Rectal smooth muscle tissue (tissue), 1 donor: ENCODE data around the gene HERC5.

Experiments used
- H3K27ac ChIP-seq: one replicate; pipeline ENCODE4 v1.7.0; 2013; ENCODE audit warnings: low read depth, low read length, inconsistent platforms
- H3K27me3 ChIP-seq: one replicate; pipeline ENCODE4 v1.7.0; 2013; ENCODE audit warnings: low read length; ENCODE audit not compliant: control insufficient read depth, insufficient read depth
- H3K36me3 ChIP-seq: one replicate; pipeline ENCODE4 v1.7.0; 2013; ENCODE audit warnings: low read length; ENCODE audit not compliant: control insufficient read depth, insufficient read depth
- H3K4me1 ChIP-seq: one replicate; pipeline ENCODE4 v1.7.0; 2013; ENCODE audit warnings: low read length; ENCODE audit not compliant: control insufficient read depth, insufficient read depth
- H3K4me3 ChIP-seq: one replicate; pipeline ENCODE4 v1.7.0; 2013; ENCODE audit warnings: low read length
- H3K9ac ChIP-seq: one replicate; pipeline ENCODE4 v1.7.0; 2013; ENCODE audit warnings: low read length

HERC5 gene

DNA sequence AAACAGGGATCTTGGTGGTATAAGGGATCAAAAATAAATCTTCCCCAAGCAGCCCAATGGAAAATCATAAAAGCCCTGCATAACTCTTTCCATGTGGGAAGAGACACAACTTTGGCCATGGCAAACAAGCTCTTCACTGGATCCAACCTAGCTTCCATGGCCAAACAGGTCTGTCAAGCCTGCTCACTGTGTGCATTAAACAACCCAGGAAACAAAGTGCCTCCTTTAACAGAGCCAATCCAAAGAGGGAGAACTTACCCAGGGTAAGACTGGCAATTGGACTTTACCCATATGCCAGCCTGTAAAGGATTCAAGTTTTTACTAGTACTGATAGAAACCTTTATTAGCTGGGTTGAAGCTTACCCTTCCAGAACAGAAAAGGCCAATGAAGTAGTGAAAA, 7.6 kb upstream of the HERC5 start:
- H3K27me3 ChIP-seq = no peaks in the 10 kb centered on the region
- H3K27ac ChIP-seq = no peak overlapping the region
- no peaks in the 10 kb centered on the region for H3K36me3 ChIP-seq
- H3K9ac ChIP-seq = no peak overlapping the region
- no peaks in the 10 kb centered on the region for H3K4me1 ChIP-seq
- H3K4me3 ChIP-seq = no peak overlapping the region

DNA sequence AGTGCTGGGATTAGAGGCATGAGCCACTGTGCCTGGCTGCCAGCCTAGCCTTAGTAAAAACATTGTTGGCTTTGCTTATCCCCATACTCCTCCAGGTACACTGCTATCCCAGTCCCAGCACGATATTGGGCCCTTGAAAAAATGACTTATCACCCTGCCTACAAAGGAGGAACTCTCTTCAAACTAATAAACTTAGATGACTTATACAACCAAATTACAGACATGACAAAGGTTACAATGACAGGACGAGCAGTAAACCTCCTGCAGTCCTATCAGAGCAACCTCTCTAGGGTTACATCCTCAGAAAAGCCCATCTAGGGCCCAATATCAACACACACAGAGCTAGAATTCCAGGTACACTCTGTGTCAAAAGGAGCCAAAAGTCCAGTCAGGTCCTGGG, 5.7 kb upstream of the HERC5 start:
- no peak overlapping the region for H3K27ac ChIP-seq
- H3K36me3 ChIP-seq = no peaks in the 10 kb centered on the region
- no peak overlapping the region for H3K9ac ChIP-seq
- H3K4me1 ChIP-seq = no peaks in the 10 kb centered on the region
- H3K27me3 ChIP-seq = no peaks in the 10 kb centered on the region
- no peak overlapping the region for H3K4me3 ChIP-seq

DNA sequence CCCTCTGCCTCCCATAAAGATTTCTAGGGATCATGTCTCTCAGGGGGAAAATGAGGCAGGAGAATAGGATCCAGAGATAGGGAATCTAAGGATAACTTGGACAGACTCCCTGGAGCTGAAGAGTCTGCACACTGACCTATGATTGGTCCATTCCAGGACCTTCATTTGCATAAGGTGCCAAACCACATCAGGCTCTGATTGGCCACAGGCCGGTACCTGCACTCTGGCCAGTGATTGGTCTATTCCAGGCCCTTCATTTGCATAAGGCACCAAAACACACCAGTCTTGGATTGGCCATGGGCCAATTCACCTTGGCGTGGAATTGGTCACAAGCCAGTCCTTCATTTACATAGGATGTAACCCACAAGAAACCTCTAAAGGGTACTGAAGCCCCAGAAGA, 4.0 kb upstream of the HERC5 start:
- H3K9ac ChIP-seq = no peak overlapping the region
- no peaks in the 10 kb centered on the region for H3K36me3 ChIP-seq
- H3K4me1 ChIP-seq = no peaks in the 10 kb centered on the region
- H3K27me3 ChIP-seq = no peaks in the 10 kb centered on the region
- H3K4me3 ChIP-seq = no peak overlapping the region
- no peak overlapping the region for H3K27ac ChIP-seq

DNA sequence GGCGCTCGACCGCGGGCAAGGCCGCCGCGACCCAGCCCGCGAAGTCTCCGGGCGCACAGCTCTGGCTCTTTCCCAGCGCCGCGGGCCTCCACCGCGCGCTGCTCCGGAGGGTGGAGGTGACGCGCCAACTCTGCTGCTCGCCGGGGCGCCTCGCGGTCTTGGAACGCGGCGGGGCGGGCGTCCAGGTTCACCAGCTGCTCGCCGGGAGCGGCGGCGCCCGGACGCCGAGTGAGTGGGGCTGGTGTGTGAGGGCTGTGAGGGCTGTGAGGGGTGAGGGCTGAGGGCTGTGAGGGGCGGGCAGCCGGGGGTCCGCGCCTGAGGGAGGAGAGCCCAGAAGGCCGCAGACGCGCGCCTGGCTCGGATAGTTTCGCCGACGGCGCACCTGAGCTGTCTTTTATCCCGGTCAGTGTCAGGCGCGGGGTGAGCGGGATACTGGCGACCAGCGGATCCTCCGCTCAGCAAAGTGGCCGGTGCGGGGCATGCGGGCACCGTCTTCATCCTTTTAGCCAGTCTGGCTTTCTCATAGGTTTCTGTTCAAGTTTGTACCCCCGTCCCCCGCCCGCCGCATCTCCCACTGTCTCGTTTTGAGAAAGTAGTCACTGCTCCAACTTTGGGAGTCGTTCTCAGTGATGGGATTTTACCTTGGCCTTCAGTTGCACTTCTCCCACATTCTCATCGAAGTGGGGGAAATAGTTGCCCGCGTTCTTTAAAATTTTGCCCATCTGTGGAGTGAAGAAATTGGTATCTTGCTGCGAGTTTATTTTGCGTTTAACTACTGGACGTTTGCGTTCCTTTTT, 586 bp downstream of the HERC5 start:
- no peak overlapping the region for H3K9ac ChIP-seq
- peak overlapping the region; percentile 56 for H3K27ac ChIP-seq
- H3K36me3 ChIP-seq = peaks cover 3% of the 10 kb centered on the region
- H3K4me1 ChIP-seq = no peaks in the 10 kb centered on the region
- peak overlapping the region; percentile 82 for H3K4me3 ChIP-seq
- H3K27me3 ChIP-seq = no peaks in the 10 kb centered on the region

DNA sequence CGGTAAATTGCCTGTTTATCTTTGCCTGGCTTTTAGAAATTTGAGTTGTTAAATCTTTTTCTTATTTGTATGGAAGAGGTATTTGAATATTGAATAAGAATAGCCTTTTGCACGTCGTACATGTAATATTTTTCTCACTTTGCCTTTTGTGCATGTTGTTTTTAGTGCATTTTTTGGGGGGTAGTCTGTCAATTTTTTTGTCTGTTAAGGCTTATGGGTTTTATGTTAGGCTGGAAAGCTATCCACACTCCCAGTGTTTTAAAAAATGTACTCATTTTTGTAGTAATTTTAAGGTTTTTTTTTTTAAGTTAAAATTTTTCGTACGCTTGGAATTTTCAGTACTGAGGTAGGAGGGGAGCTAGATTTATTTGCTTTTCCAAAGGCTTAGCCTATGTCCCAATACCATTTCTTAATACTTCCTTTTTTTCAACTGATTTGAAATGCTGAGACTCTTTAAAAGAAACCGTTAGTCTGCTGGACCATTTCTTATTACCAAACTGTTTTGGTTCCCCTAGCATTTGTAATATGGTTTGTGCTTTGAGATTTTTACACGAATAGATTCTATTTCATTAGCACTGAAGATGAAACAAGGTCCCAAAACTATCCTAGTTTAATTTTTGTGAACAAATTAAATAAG, 1.3 kb downstream of the HERC5 start:
- Histone ChIP-seq H3K4me1 (no peaks in the 10 kb centered on the region), H3K4me3 (no peak overlapping the region), H3K27ac (peak overlapping the region; percentile 56), H3K9ac (no peak overlapping the region), H3K27me3 (no peaks in the 10 kb centered on the region), H3K36me3 (peaks cover 3% of the 10 kb centered on the region)

DNA sequence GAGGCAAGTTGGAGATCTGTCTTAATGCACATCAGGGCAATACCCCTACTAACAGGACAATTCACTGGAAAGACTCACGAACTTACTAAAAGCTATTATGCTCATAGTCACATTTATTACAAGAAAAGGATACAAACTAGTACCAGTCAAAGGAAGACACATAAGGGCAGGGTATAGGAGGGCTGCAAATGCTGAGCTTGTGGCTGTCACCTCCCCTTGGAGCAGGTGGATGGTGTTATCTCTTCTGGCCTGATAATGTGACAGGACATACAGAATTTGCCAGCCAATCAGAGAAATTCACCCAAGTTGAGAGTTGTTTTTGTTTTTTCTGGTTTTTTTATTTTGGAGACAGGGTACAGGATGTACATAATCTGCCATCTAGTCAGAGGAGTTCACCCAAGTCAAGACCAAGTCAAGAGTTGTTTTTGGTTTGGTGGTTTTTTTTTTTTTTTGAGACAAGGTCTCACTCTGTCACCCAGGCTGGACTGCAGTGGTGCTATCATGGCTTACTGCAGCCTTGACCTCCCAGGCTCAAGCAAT, 8.8 kb downstream of the HERC5 start:
- H3K27me3 ChIP-seq = no peaks in the 10 kb centered on the region
- H3K9ac ChIP-seq = no peak overlapping the region
- H3K36me3 ChIP-seq = peaks cover 3% of the 10 kb centered on the region

DNA sequence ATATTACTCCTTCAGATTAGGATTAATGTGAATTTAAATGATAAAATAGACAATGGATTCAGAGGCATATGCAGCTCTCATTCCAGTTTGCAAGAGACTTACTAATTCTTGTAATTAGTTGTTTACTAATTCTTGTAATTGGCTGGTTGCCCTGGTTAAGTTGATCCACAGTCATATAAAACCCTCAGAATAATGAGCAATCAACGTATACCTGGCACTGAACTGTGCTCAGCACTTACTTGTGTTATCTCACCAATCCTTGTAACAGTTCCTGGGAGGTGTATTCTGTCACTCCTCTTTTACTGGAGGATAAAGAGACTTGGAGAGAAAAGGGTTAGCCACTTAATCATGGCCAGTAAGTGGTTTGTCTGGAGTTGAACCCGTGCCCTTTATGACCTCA, 10.5 kb downstream of the HERC5 start:
- Histone ChIP-seq H3K4me3 (no peak overlapping the region), H3K27ac (no peak overlapping the region), H3K36me3 (no peaks in the 10 kb centered on the region), H3K9ac (no peak overlapping the region), H3K27me3 (no peaks in the 10 kb centered on the region), H3K4me1 (no peaks in the 10 kb centered on the region)

More for the DNA sequence above, 8.8 kb downstream of the HERC5 start:
- no peak overlapping the region for H3K4me3 ChIP-seq
- no peaks in the 10 kb centered on the region for H3K4me1 ChIP-seq
- H3K27ac ChIP-seq = no peak overlapping the region

DNA sequence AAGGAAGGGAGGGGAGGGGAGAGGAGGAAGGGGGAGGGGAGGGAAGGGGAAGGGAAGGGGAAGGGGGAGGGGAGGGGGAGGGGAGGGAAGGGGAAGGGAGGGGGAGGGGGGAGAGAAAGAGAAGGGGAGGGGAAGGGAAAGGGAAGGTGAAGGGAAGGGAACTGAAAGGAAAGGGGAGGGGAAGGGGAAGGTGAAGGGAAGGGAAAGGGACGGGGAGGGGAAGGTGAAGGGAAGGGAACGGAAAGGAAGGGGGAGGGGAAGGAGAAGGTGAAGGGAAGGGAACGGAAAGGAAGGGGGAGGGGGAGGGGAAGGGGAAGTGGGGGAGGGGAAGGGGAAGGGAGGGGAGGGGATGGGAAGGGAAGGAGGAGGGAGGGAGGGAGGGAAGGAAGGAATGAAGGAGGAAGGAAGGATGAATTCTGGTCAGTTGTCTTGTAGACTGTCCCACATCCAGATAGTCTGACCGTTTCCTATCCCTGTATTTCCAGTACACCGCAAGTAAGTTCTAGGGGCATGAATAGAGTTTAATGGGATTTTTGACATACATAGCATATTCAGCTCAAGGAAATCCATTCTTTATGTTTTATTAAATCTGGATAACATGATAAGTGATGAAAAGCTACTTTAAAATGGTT, 20.4 kb downstream of the HERC5 start:
- Histone ChIP-seq H3K4me3 (no peak overlapping the region), H3K9ac (no peak overlapping the region), H3K4me1 (no peaks in the 10 kb centered on the region), H3K27me3 (no peaks in the 10 kb centered on the region), H3K27ac (no peak overlapping the region), H3K36me3 (no peaks in the 10 kb centered on the region)

DNA sequence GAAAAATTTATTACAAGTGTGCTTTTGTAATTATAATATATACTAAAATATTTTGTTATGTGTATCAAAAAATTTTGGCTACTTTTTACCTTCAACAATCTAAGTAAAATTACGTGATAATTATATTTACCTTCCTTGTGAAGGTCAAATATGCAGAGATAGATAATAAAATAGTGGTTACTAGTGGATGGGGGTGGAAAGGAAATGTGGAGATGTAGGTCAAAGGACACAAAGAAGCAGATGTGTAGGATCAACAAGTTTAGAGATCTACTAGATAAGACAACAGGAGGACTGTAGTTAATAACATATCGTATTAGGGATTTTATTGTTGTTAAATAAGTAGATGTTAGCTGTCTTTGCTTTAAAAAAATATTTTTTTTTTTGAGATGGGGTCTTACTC, 21.3 kb downstream of the HERC5 start:
- Histone ChIP-seq H3K36me3 (no peaks in the 10 kb centered on the region), H3K27ac (no peak overlapping the region), H3K4me1 (no peaks in the 10 kb centered on the region), H3K27me3 (no peaks in the 10 kb centered on the region), H3K4me3 (no peak overlapping the region), H3K9ac (no peak overlapping the region)

DNA sequence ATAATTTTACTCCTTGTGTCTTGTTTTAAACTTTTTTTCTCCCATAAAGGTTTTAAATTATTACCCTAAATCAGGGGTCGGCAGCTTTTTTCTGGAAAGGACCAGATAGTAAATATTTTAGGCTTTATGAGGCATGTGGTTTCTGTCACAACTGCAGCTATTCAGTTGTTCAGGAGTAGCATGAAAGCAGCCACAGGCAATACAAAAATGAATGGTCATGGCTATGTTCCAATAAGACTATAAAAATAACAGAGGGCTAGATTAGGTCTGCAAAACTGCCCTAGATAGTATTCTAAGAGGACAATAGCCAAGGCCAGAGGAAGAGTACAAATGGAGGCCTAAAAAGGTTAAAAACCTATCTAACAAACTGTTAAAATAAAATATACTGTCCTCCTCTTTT, 24.6 kb downstream of the HERC5 start:
- H3K36me3 ChIP-seq = no peaks in the 10 kb centered on the region
- H3K27me3 ChIP-seq = no peaks in the 10 kb centered on the region
- H3K4me1 ChIP-seq = no peaks in the 10 kb centered on the region
- no peak overlapping the region for H3K4me3 ChIP-seq
- no peak overlapping the region for H3K9ac ChIP-seq
- no peak overlapping the region for H3K27ac ChIP-seq

DNA sequence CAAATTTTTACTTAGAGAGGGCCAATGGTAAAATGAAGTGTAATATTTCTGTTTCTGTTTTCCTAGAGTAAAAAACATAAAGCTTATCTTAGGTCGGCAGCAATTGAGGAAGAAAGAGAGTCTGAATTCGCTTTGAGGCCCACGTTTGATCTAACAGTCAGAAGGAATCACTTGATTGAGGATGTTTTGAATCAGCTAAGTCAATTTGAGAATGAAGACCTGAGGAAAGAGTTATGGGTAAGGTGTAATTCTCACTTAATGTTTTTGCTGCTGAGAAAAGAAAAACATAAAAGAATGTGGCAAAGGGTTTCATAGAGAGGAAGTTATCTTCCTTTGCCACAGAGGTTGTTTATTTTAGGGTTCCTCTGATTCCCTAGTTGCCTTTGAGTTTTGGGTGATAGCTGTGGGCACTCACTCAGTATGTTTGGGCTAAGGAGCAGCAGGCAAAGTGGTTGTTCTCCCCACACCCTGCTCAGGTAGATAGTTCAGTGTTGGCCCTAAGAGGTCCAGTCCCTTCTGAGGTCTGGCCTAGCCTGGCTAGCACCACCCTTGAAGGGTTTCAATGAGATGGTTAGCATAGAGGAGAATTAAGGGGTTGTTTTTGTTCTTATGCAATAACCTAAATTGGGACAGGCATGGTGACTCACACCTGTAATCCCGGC, 32.3 kb downstream of the HERC5 start:
- no peaks in the 10 kb centered on the region for H3K4me1 ChIP-seq
- no peak overlapping the region for H3K9ac ChIP-seq
- H3K4me3 ChIP-seq = no peak overlapping the region
- H3K36me3 ChIP-seq = no peaks in the 10 kb centered on the region
- no peak overlapping the region for H3K27ac ChIP-seq
- no peaks in the 10 kb centered on the region for H3K27me3 ChIP-seq

DNA sequence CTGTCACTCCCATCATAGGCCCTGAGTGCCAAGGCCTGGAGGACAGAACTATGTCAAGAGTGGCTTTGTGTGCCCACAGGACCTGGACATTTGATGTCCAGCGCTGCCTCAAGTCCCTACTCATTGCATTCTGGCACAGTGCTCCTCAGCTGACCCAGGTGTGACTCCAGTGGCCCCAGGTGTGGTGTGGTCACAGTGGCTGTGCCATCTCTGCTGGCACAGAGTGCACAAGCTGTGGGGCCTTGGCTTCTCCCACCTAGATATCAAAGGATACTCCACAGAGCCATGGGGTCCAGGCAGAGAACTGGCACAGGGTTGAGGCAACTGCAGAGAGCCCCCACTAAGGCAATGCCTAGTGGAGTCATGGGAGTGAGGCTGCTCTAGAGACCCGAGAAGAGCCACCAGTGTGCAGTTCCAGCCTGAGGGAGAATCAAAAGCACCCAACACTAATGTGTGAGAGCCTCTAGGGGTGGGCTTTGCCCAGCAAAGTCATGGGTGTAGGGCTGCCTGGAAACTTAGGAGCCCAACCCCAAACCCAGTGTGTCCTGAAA, 41.0 kb downstream of the HERC5 start:
- Histone ChIP-seq H3K9ac (no peak overlapping the region), H3K4me3 (no peak overlapping the region), H3K27ac (no peak overlapping the region), H3K36me3 (no peaks in the 10 kb centered on the region), H3K4me1 (no peaks in the 10 kb centered on the region), H3K27me3 (no peaks in the 10 kb centered on the region)
